Measurements from ENCODE around the gene GGPS1. TPM values are rescaled to one million over a fixed set of nuclear protein-coding genes. Genes with fewer than 3 reads are reported as not detected.

GGPS1 gene
- total and polyA plus RNA-seq, 2 donors (not counting 1 experiment from before 2014, with no cell fraction given), result 13.4 to 46.8 TPM

DNA sequence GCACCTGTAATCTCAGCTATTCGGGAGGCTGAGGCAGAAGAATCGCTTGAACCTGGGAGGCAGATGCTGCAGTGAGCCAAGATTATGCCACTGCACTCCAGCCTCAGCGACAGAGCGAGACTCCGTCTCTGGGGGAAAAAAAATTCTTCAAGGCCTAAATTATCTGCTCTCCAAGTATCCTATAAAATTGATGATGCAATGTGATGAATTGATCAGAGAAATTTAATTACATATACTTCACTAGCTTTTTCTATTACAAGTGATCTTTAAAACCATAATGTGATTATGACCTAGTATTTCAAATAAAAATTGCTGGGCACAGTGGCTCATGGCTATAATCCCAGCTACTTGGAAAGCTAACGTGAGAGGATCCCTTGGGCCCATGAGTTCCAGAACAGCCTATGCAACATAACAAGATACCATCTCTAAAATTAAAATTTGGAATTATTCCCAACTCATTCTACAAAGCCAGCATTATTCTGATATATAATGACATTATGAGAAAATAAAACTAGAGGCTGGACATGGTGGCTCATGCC lies 44.1 kb upstream of the GGPS1 start:
- H3K27ac Mint-ChIP-seq, result no peak overlapping the region
- DNase-seq (no peak), ATAC-seq (ENCODE audit: low read depth) (no peak)
- H3K4me3 Mint-ChIP-seq, result no peak overlapping the region
- Histone ChIP-seq H4K20me1 (ENCODE audit: control insufficient read depth, insufficient read depth, low read length, poor library complexity, severe bottlenecking) (peaks cover 96% of the 10 kb centered on the region), H3K79me2 (ENCODE audit: control insufficient read depth, insufficient read depth, low read length) (peaks cover 98% of the 10 kb centered on the region), H3K4me3 (ENCODE audit: control extremely low read depth in 1 of 5, extremely low read depth in 1 of 5, insufficient read depth in 1 of 5, low read depth in 2 of 5, low read length in 4 of 5) (no peak overlapping the region), H3K9ac (ENCODE audit: low read length) (no peak overlapping the region), H2AFZ (ENCODE audit: insufficient read depth, low read depth, low read length, poor library complexity, severe bottlenecking) (no peak overlapping the region), H3K4me1 (ENCODE audit: control insufficient read depth in 2 of 2, insufficient read depth in 2 of 2, low read length in 2 of 2) (peaks cover 11 to 35% of the 10 kb centered on the region in 2 donors), H3K27ac (ENCODE audit: low read length in 2 of 2) (no peak overlapping the region), H3K36me3 (replicated peaks in 1 of 2; ENCODE audit: control extremely low read depth in 1 of 2, control insufficient read depth in 1 of 2, extremely low read depth in 1 of 2, insufficient read depth in 2 of 2, low read length in 1 of 2) (no peaks in the 10 kb centered on the region), H3K4me2 (replicated peaks; ENCODE audit: low read depth, low read length, poor library complexity, severe bottlenecking) (no peak overlapping the region), H3K27me3 (replicated peaks in 1 of 4; ENCODE audit: control extremely low read depth in 1 of 4, control insufficient read depth in 3 of 4, insufficient read depth in 4 of 4, low read length in 3 of 4) (no peaks in the 10 kb centered on the region), H3K9me3 (ENCODE audit: control extremely low read depth in 1 of 3, control insufficient read depth in 2 of 3, insufficient read depth in 1 of 3, low read length in 2 of 3) (no peaks in the 10 kb centered on the region)
- 95% methylated on average over 2 of the region's 6 CpGs for WGBS (ENCODE audit: insufficient coverage)
- POLR2A ChIA-PET, result no interaction called here
- CTCF ChIA-PET, result interaction anchor here (1.1 kb wide), 1 partner anchor 9 kb away, joined by 3 read pairs; no protein-coding TSS in a partner anchor
- intact Hi-C loops (cut with micrococcal nuclease), result no loop called here
- H3K9me3 Mint-ChIP-seq (ENCODE audit: insufficient read depth), result no peaks in the 10 kb centered on the region
- no peak for TF ChIP-seq CTCF (IDR thresholded peaks at IDR 0.05)
- TF ChIP-seq EZH2 (IDR thresholded peaks at IDR 0.05; ENCODE audit: borderline replicate concordance, insufficient read depth, low read depth, low read length, poor library complexity, severe bottlenecking), result no peak
- no peaks in the 10 kb centered on the region for H3K27me3 Mint-ChIP-seq
- peaks cover 65% of the 10 kb centered on the region for H3K4me1 Mint-ChIP-seq

- no peak for ATAC-seq (ENCODE audit: low read depth)
- peaks cover 65% of the 10 kb centered on the region for H3K4me1 Mint-ChIP-seq
- ChIA-PET POLR2A (no interaction called here), CTCF (no interaction called here)
- Histone ChIP-seq H2AFZ (ENCODE audit: insufficient read depth, low read depth, low read length, poor library complexity, severe bottlenecking) (no peak overlapping the region), H3K27me3 (replicated peaks in 1 of 4; ENCODE audit: control extremely low read depth in 1 of 4, control insufficient read depth in 3 of 4, insufficient read depth in 4 of 4, low read length in 3 of 4) (no peaks in the 10 kb centered on the region), H3K4me3 (ENCODE audit: control extremely low read depth in 1 of 5, extremely low read depth in 1 of 5, insufficient read depth in 1 of 5, low read depth in 2 of 5, low read length in 4 of 5) (no peak overlapping the region), H3K27ac (ENCODE audit: low read length in 2 of 2) (no peak overlapping the region), H3K36me3 (replicated peaks in 1 of 2; ENCODE audit: control extremely low read depth in 1 of 2, control insufficient read depth in 1 of 2, extremely low read depth in 1 of 2, insufficient read depth in 2 of 2, low read length in 1 of 2) (no peaks in the 10 kb centered on the region), H4K20me1 (ENCODE audit: control insufficient read depth, insufficient read depth, low read length, poor library complexity, severe bottlenecking) (peaks cover 95% of the 10 kb centered on the region), H3K4me1 (ENCODE audit: control insufficient read depth in 2 of 2, insufficient read depth in 2 of 2, low read length in 2 of 2) (peaks cover 12 to 44% of the 10 kb centered on the region in 2 donors), H3K9me3 (ENCODE audit: control extremely low read depth in 1 of 3, control insufficient read depth in 2 of 3, insufficient read depth in 1 of 3, low read length in 2 of 3) (no peaks in the 10 kb centered on the region), H3K4me2 (replicated peaks; ENCODE audit: low read depth, low read length, poor library complexity, severe bottlenecking) (no peak overlapping the region), H3K79me2 (ENCODE audit: control insufficient read depth, insufficient read depth, low read length) (peaks cover 95% of the 10 kb centered on the region), H3K9ac (ENCODE audit: low read length) (no peak overlapping the region)
- H3K27ac Mint-ChIP-seq, result no peak overlapping the region
- no peak for DNase-seq
- no CpG with 5 or more reads among the region's 1 CpG for WGBS (ENCODE audit: insufficient coverage)
- intact Hi-C loops (cut with micrococcal nuclease), result no loop called here
- no peaks in the 10 kb centered on the region for H3K27me3 Mint-ChIP-seq
- TF ChIP-seq CTCF (IDR thresholded peaks at IDR 0.05), result no peak
- no peak for TF ChIP-seq EZH2 (IDR thresholded peaks at IDR 0.05; ENCODE audit: borderline replicate concordance, insufficient read depth, low read depth, low read length, poor library complexity, severe bottlenecking)
- peak overlapping the region; percentile 12 for H3K4me3 Mint-ChIP-seq
- H3K9me3 Mint-ChIP-seq (ENCODE audit: insufficient read depth), result no peaks in the 10 kb centered on the region
Measured at GRCh38 chr1:235286667-235287066, 41.7 kb upstream of the GGPS1 start.

Measured in B cell (primary cell).